ENCODE measurements around the gene IFNL2.

DNA sequence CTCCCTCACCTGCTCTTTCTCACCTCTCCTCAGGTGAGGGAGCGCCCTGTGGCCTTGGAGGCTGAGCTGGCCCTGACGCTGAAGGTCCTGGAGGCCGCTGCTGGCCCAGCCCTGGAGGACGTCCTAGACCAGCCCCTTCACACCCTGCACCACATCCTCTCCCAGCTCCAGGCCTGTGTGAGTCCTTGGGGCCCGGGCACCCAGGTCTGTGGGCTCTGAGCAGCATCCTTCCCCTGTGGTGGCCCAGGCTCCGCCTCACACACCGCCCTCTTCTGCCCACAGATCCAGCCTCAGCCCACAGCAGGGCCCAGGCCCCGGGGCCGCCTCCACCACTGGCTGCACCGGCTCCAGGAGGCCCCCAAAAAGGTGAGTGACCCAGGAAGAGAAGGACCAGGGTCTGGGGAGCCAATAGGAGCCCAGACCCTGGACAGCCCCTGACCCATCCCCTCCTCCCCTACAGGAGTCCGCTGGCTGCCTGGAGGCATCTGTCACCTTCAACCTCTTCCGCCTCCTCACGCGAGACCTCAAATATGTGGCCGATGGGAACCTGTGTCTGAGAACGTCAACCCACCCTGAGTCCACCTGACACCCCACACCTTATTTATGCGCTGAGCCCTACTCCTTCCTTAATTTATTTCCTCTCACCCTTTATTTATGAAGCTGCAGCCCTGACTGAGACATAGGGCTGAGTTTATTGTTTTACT lies 29.9 kb downstream of the IFNL2 start:
- no peak for TF ChIP-seq ZNF274 (IDR thresholded peaks at IDR 0.05; ENCODE audit: low read depth, low read length)
- TF ChIP-seq YY1 (IDR thresholded peaks at IDR 0.05; ENCODE audit: insufficient read depth, insufficient read length) = no peak

All from NT2/D1 (cell line).